ENCODE data around the gene KCNQ4.

KCNQ4 gene

DNA sequence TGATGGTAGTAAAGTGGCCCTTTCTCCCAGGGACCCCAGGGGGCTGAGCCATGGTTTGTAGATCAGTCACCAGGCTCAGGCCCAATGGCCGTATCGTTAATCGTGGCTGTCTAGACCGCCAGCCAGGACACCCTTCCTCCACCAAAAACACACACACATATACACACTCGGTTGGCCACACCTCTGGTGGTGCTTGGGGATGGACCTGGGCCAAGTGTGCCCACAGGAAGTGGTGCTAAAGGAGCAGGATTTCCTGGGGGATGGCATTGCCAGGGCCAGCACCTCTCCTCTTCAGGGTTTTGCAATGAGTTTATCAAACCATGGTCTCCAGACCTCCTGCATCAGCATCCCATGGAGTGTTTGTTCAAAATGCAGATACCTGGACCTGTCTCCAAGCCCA is 42.4 kb downstream of the KCNQ4 start:
- no peak for DNase-seq (ENCODE audit: low spot score)
- in situ Hi-C loops (cut with MboI; ENCODE audit: low sequenced_read_pairs, unreplicated experiment): no loop called here
- TF ChIP-seq, protein P1, sequence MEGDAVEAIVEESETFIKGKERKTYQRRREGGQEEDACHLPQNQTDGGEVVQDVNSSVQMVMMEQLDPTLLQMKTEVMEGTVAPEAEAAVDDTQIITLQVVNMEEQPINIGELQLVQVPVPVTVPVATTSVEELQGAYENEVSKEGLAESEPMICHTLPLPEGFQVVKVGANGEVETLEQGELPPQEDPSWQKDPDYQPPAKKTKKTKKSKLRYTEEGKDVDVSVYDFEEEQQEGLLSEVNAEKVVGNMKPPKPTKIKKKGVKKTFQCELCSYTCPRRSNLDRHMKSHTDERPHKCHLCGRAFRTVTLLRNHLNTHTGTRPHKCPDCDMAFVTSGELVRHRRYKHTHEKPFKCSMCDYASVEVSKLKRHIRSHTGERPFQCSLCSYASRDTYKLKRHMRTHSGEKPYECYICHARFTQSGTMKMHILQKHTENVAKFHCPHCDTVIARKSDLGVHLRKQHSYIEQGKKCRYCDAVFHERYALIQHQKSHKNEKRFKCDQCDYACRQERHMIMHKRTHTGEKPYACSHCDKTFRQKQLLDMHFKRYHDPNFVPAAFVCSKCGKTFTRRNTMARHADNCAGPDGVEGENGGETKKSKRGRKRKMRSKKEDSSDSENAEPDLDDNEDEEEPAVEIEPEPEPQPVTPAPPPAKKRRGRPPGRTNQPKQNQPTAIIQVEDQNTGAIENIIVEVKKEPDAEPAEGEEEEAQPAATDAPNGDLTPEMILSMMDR (IDR thresholded peaks at IDR 0.05; ENCODE audit: borderline replicate concordance, control extremely low read depth, extremely low read depth, insufficient read depth, missing control alignments): no peak

DNA sequence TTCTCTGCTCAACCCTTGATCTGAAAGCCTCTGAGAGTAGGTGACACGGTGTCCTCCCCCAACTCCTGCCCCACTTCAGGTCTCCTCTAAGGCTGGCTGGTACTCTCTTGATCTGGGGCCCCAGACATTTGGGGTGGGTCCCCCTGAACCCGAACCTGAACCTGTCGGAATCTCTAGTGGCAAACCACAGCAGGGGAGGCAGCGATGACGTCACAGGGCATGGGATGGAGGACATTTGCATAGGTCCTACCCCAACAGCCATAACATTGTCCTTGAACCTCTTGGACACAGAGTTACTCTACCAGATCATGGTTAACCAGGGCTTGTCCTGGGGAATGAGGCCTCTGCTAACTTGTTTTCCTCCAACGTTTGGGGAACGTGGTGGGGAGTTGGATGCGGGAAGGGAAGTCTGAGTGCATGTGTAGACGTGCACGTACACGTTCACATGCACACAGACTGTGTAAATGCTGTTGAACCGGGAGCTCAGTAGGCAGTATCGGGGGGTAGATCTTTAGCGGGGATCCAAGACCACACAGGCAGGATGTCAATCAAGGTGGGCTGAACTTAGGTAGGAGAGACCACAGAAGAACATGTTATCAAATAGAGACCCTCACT is 46.2 kb downstream of the KCNQ4 start:
- in situ Hi-C loops (cut with MboI; ENCODE audit: low sequenced_read_pairs, unreplicated experiment): no loop called here
- no peak for DNase-seq (ENCODE audit: low spot score)
- TF ChIP-seq, protein P1 (IDR thresholded peaks at IDR 0.05; ENCODE audit: borderline replicate concordance, control extremely low read depth, extremely low read depth, insufficient read depth, missing control alignments): no peak

DNA sequence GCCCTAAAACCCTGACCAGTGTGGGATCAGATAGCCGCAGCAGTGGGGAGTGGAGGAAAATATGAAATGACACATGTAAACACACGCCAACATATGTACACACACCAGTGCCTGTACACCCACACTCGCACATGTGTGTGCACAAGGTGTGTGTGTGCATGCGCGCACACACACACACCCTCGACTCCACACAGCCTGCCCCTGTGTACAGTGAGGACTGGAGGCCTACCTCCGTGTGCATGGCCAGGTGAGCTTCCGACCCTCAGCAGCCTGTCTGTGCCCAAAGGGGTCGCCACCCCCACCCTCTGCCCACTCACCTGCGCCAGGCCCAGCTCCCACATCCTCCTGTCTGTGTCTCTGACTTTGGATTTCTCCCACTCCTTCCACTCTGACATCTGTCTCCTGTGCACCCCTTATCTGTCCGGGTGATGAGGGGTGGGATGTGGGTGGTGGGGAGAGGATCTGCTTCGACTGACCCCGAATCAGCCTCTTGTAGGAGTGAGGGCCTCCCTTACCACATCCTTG is 46.9 kb downstream of the KCNQ4 start:
- DNase-seq (ENCODE audit: low spot score): no peak
- TF ChIP-seq, protein P1 (IDR thresholded peaks at IDR 0.05; ENCODE audit: borderline replicate concordance, control extremely low read depth, extremely low read depth, insufficient read depth, missing control alignments): no peak
- in situ Hi-C loops (cut with MboI; ENCODE audit: low sequenced_read_pairs, unreplicated experiment): no loop called here

DNA sequence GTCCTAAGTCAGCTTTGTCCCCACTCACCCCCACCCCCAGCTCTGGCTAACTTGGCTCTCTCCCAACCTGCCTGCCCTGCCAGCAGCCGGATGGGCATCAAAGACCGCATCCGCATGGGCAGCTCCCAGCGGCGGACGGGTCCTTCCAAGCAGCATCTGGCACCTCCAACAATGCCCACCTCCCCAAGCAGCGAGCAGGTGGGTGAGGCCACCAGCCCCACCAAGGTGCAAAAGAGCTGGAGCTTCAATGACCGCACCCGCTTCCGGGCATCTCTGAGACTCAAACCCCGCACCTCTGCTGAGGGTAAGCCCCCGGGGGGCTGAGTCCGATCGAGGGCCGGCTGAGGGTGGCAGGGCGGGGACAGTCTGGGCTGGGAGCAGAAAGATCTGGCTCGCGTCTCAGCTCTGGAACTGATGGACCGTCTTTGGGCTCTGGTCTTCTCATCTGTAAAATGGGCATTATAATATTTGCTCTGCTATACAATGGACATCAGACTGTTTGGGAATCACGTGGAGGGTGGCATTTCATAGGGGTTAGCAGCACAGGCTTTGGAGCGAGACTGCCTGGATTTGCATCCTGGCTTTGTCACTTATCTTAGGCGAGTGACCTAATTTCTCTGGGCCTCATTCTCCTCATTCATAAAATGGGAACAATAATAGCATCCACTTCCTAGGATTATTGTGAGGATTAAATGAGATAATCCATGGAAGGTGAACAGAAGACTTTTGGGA is 47.6 kb downstream of the KCNQ4 start:
- DNase-seq (ENCODE audit: low spot score): no peak
- TF ChIP-seq, protein P1 (IDR thresholded peaks at IDR 0.05; ENCODE audit: borderline replicate concordance, control extremely low read depth, extremely low read depth, insufficient read depth, missing control alignments): no peak
- in situ Hi-C loops (cut with MboI; ENCODE audit: low sequenced_read_pairs, unreplicated experiment): no loop called here

DNA sequence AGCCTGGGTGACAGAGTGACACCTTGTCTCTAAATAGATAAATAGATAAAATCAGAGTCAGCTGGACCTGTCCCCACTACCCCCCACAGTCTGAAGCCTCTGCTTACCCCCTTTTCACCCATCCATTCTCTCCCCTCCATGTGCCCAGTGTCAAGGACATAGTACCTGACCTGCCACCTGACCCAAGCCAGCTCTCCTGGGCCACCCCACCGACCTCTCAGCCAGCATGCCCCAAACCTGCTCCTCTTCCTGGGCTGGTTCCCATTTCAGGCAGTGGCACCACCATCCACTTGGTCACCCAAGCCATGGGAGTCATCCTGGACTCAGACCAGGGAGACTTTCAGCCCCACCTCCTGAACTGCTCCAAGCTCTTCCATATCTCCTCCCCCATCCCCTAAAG is 50.4 kb downstream of the KCNQ4 start:
- in situ Hi-C loops (cut with MboI; ENCODE audit: low sequenced_read_pairs, unreplicated experiment): no loop called here
- no peak for DNase-seq (ENCODE audit: low spot score)
- TF ChIP-seq, protein P1 (IDR thresholded peaks at IDR 0.05; ENCODE audit: borderline replicate concordance, control extremely low read depth, extremely low read depth, insufficient read depth, missing control alignments): no peak

DNA sequence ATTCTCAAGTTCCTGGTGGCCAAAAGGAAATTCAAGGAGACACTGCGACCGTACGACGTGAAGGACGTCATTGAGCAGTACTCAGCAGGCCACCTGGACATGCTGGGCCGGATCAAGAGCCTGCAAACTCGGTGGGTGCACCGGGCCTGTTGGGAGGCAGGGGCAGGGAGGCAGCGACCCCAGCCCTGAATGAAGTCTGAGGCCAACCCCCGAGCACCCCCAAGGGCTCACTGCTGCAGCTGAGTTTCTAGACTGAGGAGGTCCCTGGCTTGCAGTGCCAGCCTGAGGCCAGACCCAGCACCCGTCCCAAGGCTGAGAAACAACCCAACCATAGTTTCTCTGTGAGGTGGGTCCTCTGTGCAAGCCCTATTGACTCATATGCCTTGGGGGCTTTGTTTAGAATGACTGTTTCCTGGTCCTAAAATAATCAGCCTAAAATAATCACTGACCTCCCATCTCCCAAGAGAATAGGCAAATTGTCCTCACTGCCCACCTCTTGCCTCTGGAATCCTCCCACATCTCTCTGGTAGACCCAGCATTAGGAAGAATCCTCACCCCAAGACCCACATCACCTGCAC is 51.5 kb downstream of the KCNQ4 start:
- in situ Hi-C loops (cut with MboI; ENCODE audit: low sequenced_read_pairs, unreplicated experiment): no loop called here
- TF ChIP-seq, protein P1 (IDR thresholded peaks at IDR 0.05; ENCODE audit: borderline replicate concordance, control extremely low read depth, extremely low read depth, insufficient read depth, missing control alignments): no peak
- DNase-seq (ENCODE audit: low spot score): no peak

Measured in GM13976 (cell line).